Stimulated activated CD8-positive, alpha-beta memory T cell treated with anti-CD3 and anti-CD28 coated beads, Interleukin-15, amount 100 ng/mL, for 24 hours (primary cell): ENCODE measurements around the gene ANKFY1.
"Not testable (repeated sequence)": the region's sequence is repeated elsewhere in the genome, so short reads cannot be mapped to it uniquely, and the experiment has no call there.

Source experiments
- DNase-seq: peaks from one replicate; pipeline ENCODE4 v3.0.0-alpha.2; 2020; ENCODE audit warnings: low read depth

ANKFY1 gene

GRCh38 chr17:4219241-4219640 lies 44.5 kb downstream of the ANKFY1 start:
- DNase-seq: no peak

- DNase-seq: no peak
Observed at GRCh38 chr17:4215882-4216570, 47.8 kb downstream of the ANKFY1 start.

GRCh38 chr17:4214157-4214556 lies 49.6 kb downstream of the ANKFY1 start:
- DNase-seq: no peak

- no peak for DNase-seq
Observed at GRCh38 chr17:4209611-4210010, 54.2 kb downstream of the ANKFY1 start.

GRCh38 chr17:4208238-4208637 lies 55.5 kb downstream of the ANKFY1 start:
- no peak for DNase-seq

GRCh38 chr17:4206962-4207361 lies 56.8 kb downstream of the ANKFY1 start:
- DNase-seq: no peak

GRCh38 chr17:4205917-4206316 lies 57.9 kb downstream of the ANKFY1 start:
- no peak for DNase-seq

- DNase-seq: no peak
Observed at GRCh38 chr17:4204710-4205173, 59.0 kb downstream of the ANKFY1 start.

- no peak for DNase-seq
Observed at GRCh38 chr17:4204190-4204589, 59.6 kb downstream of the ANKFY1 start.

- DNase-seq: no peak
Observed at GRCh38 chr17:4201226-4201625, 62.6 kb downstream of the ANKFY1 start.

GRCh38 chr17:4199818-4200402 lies 63.9 kb downstream of the ANKFY1 start:
- no peak for DNase-seq

- no peak for DNase-seq
Observed at GRCh38 chr17:4198995-4199394, 64.8 kb downstream of the ANKFY1 start.

- DNase-seq: no peak
Observed at GRCh38 chr17:4195306-4195705, 68.5 kb downstream of the ANKFY1 start.

GRCh38 chr17:4194796-4195195 lies 69.0 kb downstream of the ANKFY1 start:
- DNase-seq: no peak

GRCh38 chr17:4190791-4191190 lies 73.0 kb downstream of the ANKFY1 start:
- not testable (repeated sequence) for DNase-seq

- DNase-seq: no peak
Observed at GRCh38 chr17:4189280-4189679, 74.5 kb downstream of the ANKFY1 start.

GRCh38 chr17:4188076-4188475 lies 75.7 kb downstream of the ANKFY1 start:
- DNase-seq: no peak

GRCh38 chr17:4187076-4187475 lies 76.7 kb downstream of the ANKFY1 start:
- no peak for DNase-seq

GRCh38 chr17:4186357-4186881 lies 77.4 kb downstream of the ANKFY1 start:
- no peak for DNase-seq

- no peak for DNase-seq
Observed at GRCh38 chr17:4185656-4186055, 78.1 kb downstream of the ANKFY1 start.

GRCh38 chr17:4184811-4185210 lies 79.0 kb downstream of the ANKFY1 start:
- DNase-seq: no peak

GRCh38 chr17:4182043-4182442 lies 81.7 kb downstream of the ANKFY1 start:
- DNase-seq: no peak

- no peak for DNase-seq
Observed at GRCh38 chr17:4180791-4181190, 83.0 kb downstream of the ANKFY1 start.

- DNase-seq: no peak
Observed at GRCh38 chr17:4179071-4179470, 84.7 kb downstream of the ANKFY1 start.
